AML-193 (cell line): ENCODE measurements around the gene STAT3.

Experiments used
- DNase-seq, 2 experiments: peaks; one replicate each; lab custom pipeline; 2025; lab: John Stamatoyannopoulos, UW

The STAT3 gene

GRCh38 chr17:42296012-42296411 lies 92.2 kb downstream of the STAT3 start:
- DNase-seq, result no peak

GRCh38 chr17:42294469-42295398 lies 93.5 kb downstream of the STAT3 start:
- no peak for DNase-seq

- no peak for DNase-seq
These were observed 97.1 kb downstream of the STAT3 start for GRCh38 chr17:42291129-42291528.

GRCh38 chr17:42290577-42290976 lies 97.7 kb downstream of the STAT3 start:
- no peak for DNase-seq

- DNase-seq, result peak; percentile 58 to 60
These were observed 98.5 kb downstream of the STAT3 start for GRCh38 chr17:42289611-42290181.

- peak in 1 of 2 experiments; percentile 54 for DNase-seq
These were observed 99.2 kb downstream of the STAT3 start for GRCh38 chr17:42288803-42289610.

GRCh38 chr17:42287977-42288802 lies 100.1 kb downstream of the STAT3 start, which contains the start of gene STAT5A:
Gene STAT5A, plus strand, starts transcription at chr17:42288498. Its CDS starts 914 bp downstream, at chr17:42289412.
- DNase-seq, result peak; percentile 89 to 90

GRCh38 chr17:42287305-42287976 lies 100.8 kb downstream of the STAT3 start:
- peak; percentile 58 to 69 for DNase-seq

GRCh38 chr17:42286411-42287221 lies 101.6 kb downstream of the STAT3 start:
- peak in 1 of 2 experiments; percentile 52 for DNase-seq

- no peak for DNase-seq
These were observed 102.7 kb downstream of the STAT3 start for GRCh38 chr17:42285346-42286050.

GRCh38 chr17:42284566-42284965 lies 103.7 kb downstream of the STAT3 start:
- no peak for DNase-seq

- no peak for DNase-seq
These were observed 104.2 kb downstream of the STAT3 start for GRCh38 chr17:42284024-42284369.

GRCh38 chr17:42283241-42284023 lies 104.8 kb downstream of the STAT3 start:
- DNase-seq, result no peak

- DNase-seq, result no peak
These were observed 105.7 kb downstream of the STAT3 start for GRCh38 chr17:42282478-42283080.

GRCh38 chr17:42281571-42282096 lies 106.6 kb downstream of the STAT3 start:
- no peak for DNase-seq

- no peak for DNase-seq
These were observed 108.2 kb downstream of the STAT3 start for GRCh38 chr17:42279776-42280630.

GRCh38 chr17:42277342-42277712 lies 110.9 kb downstream of the STAT3 start:
- no peak for DNase-seq
